PC-9 (cell line): Measurements from ENCODE around the gene CS. TPM values are rescaled to one million over a fixed set of nuclear protein-coding genes. Genes with fewer than 3 reads are reported as not detected.
"Not testable (repeated sequence)": the region's sequence is repeated elsewhere in the genome, so short reads cannot be mapped to it uniquely, and the experiment has no call there.

ENCODE experiments used
- BruUV-seq: library from RNA; stranded (reverse); fragments of 400-500 nt; replicated peaks from 2 replicates; lab custom pipeline; 2021; lab: Mats Ljungman, UMichigan
- CTCF ChIA-PET: fragments of 300-600 bp; sonication (Branson Sonifier 250); formaldehyde crosslinking; loops from one replicate; lab custom pipeline; 2022; ENCODE audit warnings: antibody characterized with exemption; lab: Charles Lee
- POLR2A ChIA-PET: fragments of 300-600 bp; sonication (Branson Sonifier 250); formaldehyde crosslinking; loops from one replicate; lab custom pipeline; 2022; ENCODE audit warnings: antibody characterized with exemption; ENCODE audit not compliant: unreplicated experiment; lab: Charles Lee
- DNase-seq, 2 experiments: peaks; one replicate each; pipeline versions ENCODE4 v3.0.0 to v3.0.0-alpha.2; 2015 to 2022; ENCODE audit warnings: mixed read lengths in 1 of 2
- H2AFZ ChIP-seq: fragments of 200-600 bp; sonication (generic); 2 replicates; pipeline ENCODE4 v1.8.1; 2017; ENCODE audit warnings: antibody characterized with exemption
- H3F3A ChIP-seq: fragments of 200-600 bp; sonication (generic); 2 replicates; pipeline ENCODE4 v1.8.1; 2017; ENCODE audit warnings: antibody characterized with exemption, mild to moderate bottlenecking, low read depth; ENCODE audit not compliant: insufficient read depth
- H3K27ac ChIP-seq: fragments of 200-600 bp; sonication (generic); 2 replicates; pipeline ENCODE4 v1.6.1; 2016; ENCODE audit warnings: mixed run types
- H3K27me3 ChIP-seq: fragments of 200-600 bp; sonication (generic); 2 replicates; pipeline ENCODE4 v1.6.1; 2016; ENCODE audit warnings: low read depth, mixed run types; ENCODE audit not compliant: insufficient read depth
- H3K36me3 ChIP-seq: fragments of 200-600 bp; sonication (generic); 2 replicates; pipeline ENCODE4 v1.6.1; 2016; ENCODE audit warnings: low read depth, mixed run types
- H3K4me1 ChIP-seq: fragments of 200-600 bp; sonication (generic); replicated peaks from 2 replicates; pipeline ENCODE4 v1.6.1; 2016; ENCODE audit warnings: mixed run types; ENCODE audit not compliant: insufficient read depth
- H3K4me2 ChIP-seq: fragments of 200-600 bp; sonication (generic); 2 replicates; pipeline ENCODE4 v1.6.1; 2017; ENCODE audit warnings: mixed run types
- H3K4me3 ChIP-seq: fragments of 200-600 bp; sonication (generic); 2 replicates; pipeline ENCODE4 v1.6.1; 2016; ENCODE audit warnings: mixed run types
- H3K79me2 ChIP-seq: fragments of 200-600 bp; sonication (generic); 2 replicates; pipeline ENCODE4 v1.6.1; 2017; ENCODE audit warnings: low read depth, mixed run types
- H3K9me2 ChIP-seq: fragments of 200-600 bp; sonication (generic); 2 replicates; pipeline ENCODE4 v1.8.1; 2017; ENCODE audit warnings: mild to moderate bottlenecking; ENCODE audit not compliant: insufficient read depth
- H3K9me3 ChIP-seq: fragments of 200-600 bp; sonication (generic); 2 replicates; pipeline ENCODE4 v1.8.1; 2016; ENCODE audit warnings: low read depth; ENCODE audit not compliant: insufficient read depth
- H4K20me1 ChIP-seq: fragments of 200-600 bp; sonication (generic); 2 replicates; pipeline ENCODE4 v1.8.1; 2017; ENCODE audit not compliant: insufficient read depth
- CTCF ChIP-seq: fragments of 200-600 bp; sonication (generic); conservative IDR thresholded peaks from 2 replicates; pipeline ENCODE4 v1.6.1; 2017; ENCODE audit warnings: mixed run types, antibody characterized with exemption, mild to moderate bottlenecking, moderate library complexity
- EZH2 ChIP-seq: fragments of 200-600 bp; sonication (generic); IDR thresholded peaks from 2 replicates; pipeline ENCODE4 v1.8.0; 2017; ENCODE audit warnings: antibody characterized with exemption, low read depth
- intact Hi-C: fragments of 100-400 bp; cut with micrococcal nuclease; formaldehyde crosslinking; loops from one replicate; pipeline ENCODE4 v1.10.0; 2022; ENCODE audit not compliant: unreplicated experiment
- total RNA-seq: library from RNA; stranded (reverse); gene quantifications from 2 replicates; pipeline ENCODE4 v1.2.3, GENCODE V29; 2021

CS gene
- total RNA-seq, 1 experiment from 2014 or later: 205 TPM

GRCh38 chr12:56338308-56339157, 38.4 kb upstream of the CS start, which contains the start of gene IL23A:
Gene IL23A, plus strand, starts transcription at chr12:56338884. Its CDS starts 161 bp downstream, at chr12:56339045.
- ChIA-PET POLR2A (interaction anchor here (0.5 to 1.0 kb wide), 4 partner anchors 21 to 291 kb away, joined by 3 read pairs; partner anchors contain the start of gene STAT2), CTCF (interaction anchor here (0.6 kb wide), 1 partner anchor 20 kb away, joined by 3 read pairs; no protein-coding TSS in a partner anchor)
- Histone ChIP-seq H3K9me3 (no peaks in the 10 kb centered on the region), H3K79me2 (peaks cover 5% of the 10 kb centered on the region), H3K4me2 (peak within 1 kb of the TSS; percentile 47), H3K27ac (peak within 1 kb of the TSS; percentile 64), H3K4me3 (no peak within 1 kb of the TSS), H2AFZ (peak within 1 kb of the TSS; percentile 24), H3K9me2 (no peaks in the 10 kb centered on the region), H4K20me1 (no peaks in the 10 kb centered on the region), H3K4me1 (peaks cover 29% of the 10 kb centered on the region), H3F3A (peaks cover 31% of the 10 kb centered on the region), H3K27me3 (no peaks in the 10 kb centered on the region), H3K36me3 (no peaks in the 10 kb centered on the region)
- intact Hi-C loops: no loop called here
- BruUV-seq: TSS peak; percentile 1
- peak; percentile 71 to 74 for DNase-seq
- TF ChIP-seq CTCF (no peak), EZH2 (no peak)

- H3F3A ChIP-seq: peaks cover 31% of the 10 kb centered on the region
- H2AFZ ChIP-seq: no peak overlapping the region
- H3K9me2 ChIP-seq: no peaks in the 10 kb centered on the region
- intact Hi-C loops: no loop called here
- no peak overlapping the region for H3K4me3 ChIP-seq
- no peaks in the 10 kb centered on the region for H3K36me3 ChIP-seq
- peaks cover 8% of the 10 kb centered on the region for H3K79me2 ChIP-seq
- BruUV-seq: no TSS peak
- TF ChIP-seq CTCF (no peak), EZH2 (no peak)
- ChIA-PET POLR2A (interaction anchor here (0.6 to 0.7 kb wide), 2 partner anchors 52 to 296 kb away, joined by 3 to 4 read pairs; no protein-coding TSS in a partner anchor), CTCF (no interaction called here)
- peak overlapping the region; percentile 47 for H3K4me2 ChIP-seq
- H4K20me1 ChIP-seq: no peaks in the 10 kb centered on the region
- DNase-seq: no peak
- H3K27me3 ChIP-seq: no peaks in the 10 kb centered on the region
- H3K4me1 ChIP-seq: peaks cover 34% of the 10 kb centered on the region
- H3K27ac ChIP-seq: peak overlapping the region; percentile 48
- H3K9me3 ChIP-seq: no peaks in the 10 kb centered on the region
These were observed 37.7 kb upstream of the CS start for GRCh38 chr12:56337753-56338251.

GRCh38 chr12:56336361-56337167, 36.4 kb upstream of the CS start:
- H3K4me1 ChIP-seq: peaks cover 37% of the 10 kb centered on the region
- DNase-seq: no peak
- H3K9me3 ChIP-seq: no peaks in the 10 kb centered on the region
- no peaks in the 10 kb centered on the region for H3K36me3 ChIP-seq
- H3K4me2 ChIP-seq: no peak overlapping the region
- no peaks in the 10 kb centered on the region for H3K27me3 ChIP-seq
- CTCF ChIA-PET: no interaction called here
- BruUV-seq: no TSS peak
- H2AFZ ChIP-seq: no peak overlapping the region
- intact Hi-C loops: no loop called here
- no peaks in the 10 kb centered on the region for H4K20me1 ChIP-seq
- no peak overlapping the region for H3K27ac ChIP-seq
- peaks cover 34% of the 10 kb centered on the region for H3F3A ChIP-seq
- POLR2A ChIA-PET: interaction anchor here (0.7 kb wide), 1 partner anchor 297 kb away, joined by 4 read pairs; no protein-coding TSS in a partner anchor
- H3K9me2 ChIP-seq: no peaks in the 10 kb centered on the region
- peaks cover 13% of the 10 kb centered on the region for H3K79me2 ChIP-seq
- TF ChIP-seq EZH2 (no peak), CTCF (no peak)
- no peak overlapping the region for H3K4me3 ChIP-seq

- BruUV-seq, H3K27ac ChIP-seq, H3K9me3 ChIP-seq, DNase-seq, H3K4me3 ChIP-seq, H3K27me3 ChIP-seq, H3K36me3 ChIP-seq, H3K4me2 ChIP-seq, H2AFZ ChIP-seq, intact Hi-C loops, H4K20me1 ChIP-seq, H3K9me2 ChIP-seq: not testable (repeated sequence)
- CTCF ChIA-PET: interaction anchor here (0.9 kb wide), 1 partner anchor 664 kb away, joined by 11 read pairs; no protein-coding TSS in a partner anchor
- Histone ChIP-seq H3K79me2 (peaks cover 13% of the 10 kb centered on the region), H3F3A (peaks cover 43% of the 10 kb centered on the region), H3K4me1 (peaks cover 44% of the 10 kb centered on the region)
- POLR2A ChIA-PET: interaction anchor here (0.6 kb wide), 1 partner anchor 129 kb away, joined by 6 read pairs; no protein-coding TSS in a partner anchor
These were observed 35.4 kb upstream of the CS start for GRCh38 chr12:56335527-56335926.
